GM10266 (cell line): ENCODE measurements around the gene PAPPA.

Source experiments
- DNase-seq: peaks from one replicate; pipeline ENCODE4 v3.0.0; 2012; ENCODE audit errors: extremely low spot score
- TF ChIP-seq, protein P1 (sequence below): IDR thresholded peaks from 2 replicates; pipeline ENCODE4 v1.5.1; 2012; ENCODE audit warnings: mild to moderate bottlenecking, low read depth; ENCODE audit not compliant: control insufficient read depth, insufficient read depth; ENCODE audit errors: missing control alignments

PAPPA gene

DNA sequence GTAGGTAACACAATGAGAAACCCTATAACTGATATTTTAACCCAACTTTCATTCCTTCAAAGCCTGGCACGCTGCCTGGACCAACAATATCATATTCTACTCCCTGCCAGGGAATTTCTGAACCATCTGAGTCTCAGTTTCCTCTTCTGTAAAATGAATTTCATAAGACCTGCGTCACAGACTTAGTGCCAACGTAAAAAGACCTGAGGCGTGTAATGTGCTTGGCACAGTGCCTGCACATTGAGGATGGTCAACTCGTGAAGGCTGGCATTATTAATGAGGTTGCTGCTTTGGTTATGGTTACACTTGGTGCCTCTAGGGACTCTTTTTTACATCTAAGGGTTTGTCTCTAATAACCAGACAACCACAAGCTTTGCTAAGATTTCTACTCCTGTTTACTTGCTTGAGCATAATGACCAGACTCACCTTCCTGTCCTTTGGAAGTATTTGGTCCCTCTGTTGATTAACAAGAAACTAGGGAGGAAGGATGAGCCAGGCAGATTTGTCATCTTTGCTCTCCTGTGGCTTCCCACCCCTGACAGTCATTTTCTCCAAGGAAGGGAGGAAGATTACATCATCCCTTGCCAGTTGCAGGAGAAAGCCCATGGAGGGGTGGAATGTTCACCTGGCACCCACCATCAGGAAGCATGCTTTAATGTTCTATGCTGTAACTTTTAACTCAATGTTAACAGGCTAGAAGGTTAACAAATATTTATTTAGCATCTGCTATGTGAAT is 79.0 kb downstream of the PAPPA start:
- DNase-seq = no peak
- TF ChIP-seq, protein P1, sequence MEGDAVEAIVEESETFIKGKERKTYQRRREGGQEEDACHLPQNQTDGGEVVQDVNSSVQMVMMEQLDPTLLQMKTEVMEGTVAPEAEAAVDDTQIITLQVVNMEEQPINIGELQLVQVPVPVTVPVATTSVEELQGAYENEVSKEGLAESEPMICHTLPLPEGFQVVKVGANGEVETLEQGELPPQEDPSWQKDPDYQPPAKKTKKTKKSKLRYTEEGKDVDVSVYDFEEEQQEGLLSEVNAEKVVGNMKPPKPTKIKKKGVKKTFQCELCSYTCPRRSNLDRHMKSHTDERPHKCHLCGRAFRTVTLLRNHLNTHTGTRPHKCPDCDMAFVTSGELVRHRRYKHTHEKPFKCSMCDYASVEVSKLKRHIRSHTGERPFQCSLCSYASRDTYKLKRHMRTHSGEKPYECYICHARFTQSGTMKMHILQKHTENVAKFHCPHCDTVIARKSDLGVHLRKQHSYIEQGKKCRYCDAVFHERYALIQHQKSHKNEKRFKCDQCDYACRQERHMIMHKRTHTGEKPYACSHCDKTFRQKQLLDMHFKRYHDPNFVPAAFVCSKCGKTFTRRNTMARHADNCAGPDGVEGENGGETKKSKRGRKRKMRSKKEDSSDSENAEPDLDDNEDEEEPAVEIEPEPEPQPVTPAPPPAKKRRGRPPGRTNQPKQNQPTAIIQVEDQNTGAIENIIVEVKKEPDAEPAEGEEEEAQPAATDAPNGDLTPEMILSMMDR = no peak

DNA sequence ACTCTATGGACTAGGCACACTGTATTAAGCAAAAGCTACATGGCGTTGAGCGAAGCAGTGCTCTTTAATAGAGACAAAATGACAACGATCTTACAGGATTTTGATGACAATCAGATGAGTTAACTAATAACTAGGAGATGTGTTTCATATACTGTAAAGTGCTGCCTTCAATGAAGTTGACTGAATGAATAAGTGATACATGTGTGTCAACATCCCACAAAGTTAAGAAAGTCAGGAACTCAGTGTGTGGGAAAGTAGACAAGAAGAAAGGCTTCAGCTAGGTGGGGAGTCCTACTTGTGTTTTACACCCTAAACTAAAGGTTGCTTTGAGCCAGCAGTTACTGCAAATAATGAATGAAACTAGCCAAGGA is 79.6 kb downstream of the PAPPA start:
- no peak for DNase-seq
- TF ChIP-seq, protein P1 = no peak

DNA sequence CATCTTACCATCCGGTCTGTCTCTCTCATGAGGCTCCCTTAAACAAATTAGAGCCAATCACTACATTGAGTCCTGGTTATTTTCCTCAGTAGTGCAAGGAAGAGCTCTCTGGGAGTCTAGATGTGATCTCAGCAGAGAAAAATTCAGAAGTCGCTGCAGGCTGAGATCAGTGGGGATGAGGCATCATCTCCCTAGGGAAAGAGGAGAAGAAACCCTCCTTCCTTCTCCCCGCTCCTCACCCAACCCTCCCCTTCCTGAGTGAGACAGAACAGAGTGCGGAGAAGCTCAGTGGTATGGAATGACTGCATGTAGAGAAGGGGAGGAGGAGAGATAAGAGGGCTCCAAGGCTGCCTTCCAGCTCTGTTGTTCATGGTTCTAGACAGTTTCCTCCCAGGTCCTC is 80.5 kb downstream of the PAPPA start:
- no peak for DNase-seq
- TF ChIP-seq, protein P1 = no peak

DNA sequence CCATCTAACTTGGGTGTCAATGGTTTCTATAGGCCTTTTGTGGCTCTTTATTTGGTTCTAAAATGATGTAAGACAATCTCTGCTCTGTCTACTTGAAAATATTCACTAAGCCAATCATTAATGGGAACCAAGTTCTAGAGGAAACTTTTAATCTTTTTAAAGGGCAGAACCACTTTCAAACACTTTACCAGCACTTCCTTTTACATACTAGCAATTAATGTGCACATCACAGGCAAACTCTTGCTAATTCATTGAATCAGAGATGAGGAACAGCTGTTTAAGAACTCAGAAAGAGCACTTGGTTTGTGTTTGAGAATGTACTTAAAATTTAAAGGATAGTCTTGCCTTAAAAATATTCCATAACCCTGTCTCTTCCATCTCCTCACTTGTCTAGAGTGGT is 83.4 kb downstream of the PAPPA start:
- TF ChIP-seq, protein P1 = no peak
- DNase-seq = no peak

DNA sequence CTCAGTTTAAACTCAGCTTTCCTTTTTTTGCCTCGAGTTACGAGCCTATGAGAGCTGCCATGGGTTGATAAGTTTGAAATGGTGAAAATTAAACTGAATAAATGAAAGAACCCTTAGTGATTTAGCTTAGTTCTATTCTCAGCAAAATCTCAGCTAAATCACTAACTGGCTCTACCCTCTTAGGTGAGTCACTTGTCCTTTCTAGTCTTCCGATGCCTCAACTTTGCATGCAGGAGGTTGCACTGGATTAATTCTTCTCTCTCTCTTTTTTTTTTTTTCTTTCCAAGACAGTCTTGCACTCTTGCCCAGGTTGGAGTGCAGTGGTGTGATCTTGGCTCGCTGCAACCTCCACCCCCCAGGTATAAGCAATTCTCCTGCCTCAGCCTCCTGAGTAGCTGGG is 83.9 kb downstream of the PAPPA start:
- DNase-seq = no peak
- TF ChIP-seq, protein P1 = no peak

DNA sequence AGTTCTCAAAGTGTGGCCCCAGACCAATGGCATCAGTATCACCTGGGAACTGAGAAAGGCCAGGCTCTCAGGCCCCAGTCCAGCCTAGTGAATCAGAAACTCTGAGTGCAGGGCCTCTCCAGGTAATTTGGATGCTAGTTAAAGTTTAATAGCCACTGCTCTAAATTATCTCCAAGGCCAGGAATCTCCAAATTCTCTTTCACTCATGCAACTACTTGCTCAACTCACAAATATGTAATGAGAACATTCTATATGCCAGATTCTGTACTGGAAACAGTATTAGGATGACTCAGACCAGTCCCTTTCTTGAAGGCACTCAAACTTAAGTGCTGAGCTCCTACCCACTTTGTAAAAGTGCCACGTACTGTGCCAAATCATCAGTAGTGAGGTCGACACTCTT is 84.6 kb downstream of the PAPPA start:
- TF ChIP-seq, protein P1 = no peak

DNA sequence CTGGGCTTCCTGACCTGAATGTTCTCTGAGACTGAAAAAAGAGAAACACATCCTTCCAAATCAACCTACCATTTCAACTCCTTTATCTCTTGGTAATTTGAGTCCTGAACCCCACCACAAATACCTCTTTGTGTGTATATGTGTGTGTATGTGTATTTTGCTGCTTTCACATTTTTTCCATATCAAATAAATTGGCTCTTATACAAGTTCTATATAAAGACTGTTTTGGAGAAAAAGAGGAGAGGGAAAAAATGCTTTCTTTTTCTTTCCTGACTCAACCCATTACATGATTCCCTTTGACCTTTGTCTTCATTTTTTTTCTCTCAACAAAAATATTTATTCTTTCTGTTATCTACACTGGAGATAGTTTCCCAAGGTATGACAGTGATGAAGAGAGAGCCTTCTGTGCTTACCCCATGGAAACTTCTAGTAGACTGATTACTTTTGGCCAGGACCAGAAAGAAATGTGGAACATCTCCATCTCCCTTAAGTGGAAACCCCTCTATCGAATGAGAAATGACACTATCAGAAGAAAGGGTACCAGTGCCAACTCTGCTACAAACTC is 85.3 kb downstream of the PAPPA start:
- no peak for DNase-seq
- TF ChIP-seq, protein P1 = no peak

More for the DNA sequence above, 84.6 kb downstream of the PAPPA start:
- no peak for DNase-seq
